ENCODE data around the gene MACF1. TPM values are rescaled to one million over a fixed set of nuclear protein-coding genes. Genes with fewer than 3 reads are reported as not detected.

Gene MACF1
- total RNA-seq, 8 experiments from 2014 or later, result 89.2 to 249 (median 180) TPM

- in situ Hi-C loops (cut with MboI; ENCODE audit: low pct_unique_long_range_greater_than_20kb in 2 of 9, low sequenced_read_pairs in 9 of 9, unreplicated experiment in 9 of 9), result no loop called here
- peaks cover 0 to 11% of the 10 kb centered on the region in 2 donors for H3K4me1 ChIP-seq (replicated peaks in 1 of 2)
- H3K27ac ChIP-seq, result peak overlapping the region in 1 of 2 donors; percentile 13
- WGBS, 10 experiments, result 64 to 100% (median 74%) methylated on average over 1 to 9 of the region's 9 CpGs; no CpG with 5 or more reads in 2 of the 10 experiments
- ATAC-seq (replicated peaks in 6 of 8), result peak in 2 of 8 experiments; percentile 16 to 41
- no peak overlapping the region for H3K4me3 ChIP-seq
These were observed 26.0 kb downstream of the MACF1 start for GRCh38 chr1:39230261-39231190.

DNA sequence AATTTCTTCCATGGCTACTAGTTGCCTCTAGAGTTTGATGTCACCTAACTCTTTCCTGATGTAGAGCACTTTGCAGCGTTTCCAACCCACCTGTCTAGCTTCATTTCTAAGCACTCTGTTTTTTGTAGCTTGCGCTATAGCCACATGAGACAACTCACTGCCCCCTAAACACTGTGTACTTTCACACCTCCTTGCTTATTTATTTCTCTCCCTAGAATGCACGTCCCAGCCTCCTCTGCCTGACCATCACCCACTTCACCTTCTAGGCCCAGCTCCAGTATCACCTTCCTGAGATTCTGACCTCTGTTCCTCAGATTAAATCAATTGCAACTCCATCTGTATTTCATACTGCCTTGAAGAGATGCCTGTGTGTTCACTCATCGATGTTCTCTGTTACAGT is 32.5 kb downstream of the MACF1 start:
- in situ Hi-C loops (cut with MboI; ENCODE audit: low pct_unique_long_range_greater_than_20kb in 2 of 9, low sequenced_read_pairs in 9 of 9, unreplicated experiment in 9 of 9), result no loop called here

DNA sequence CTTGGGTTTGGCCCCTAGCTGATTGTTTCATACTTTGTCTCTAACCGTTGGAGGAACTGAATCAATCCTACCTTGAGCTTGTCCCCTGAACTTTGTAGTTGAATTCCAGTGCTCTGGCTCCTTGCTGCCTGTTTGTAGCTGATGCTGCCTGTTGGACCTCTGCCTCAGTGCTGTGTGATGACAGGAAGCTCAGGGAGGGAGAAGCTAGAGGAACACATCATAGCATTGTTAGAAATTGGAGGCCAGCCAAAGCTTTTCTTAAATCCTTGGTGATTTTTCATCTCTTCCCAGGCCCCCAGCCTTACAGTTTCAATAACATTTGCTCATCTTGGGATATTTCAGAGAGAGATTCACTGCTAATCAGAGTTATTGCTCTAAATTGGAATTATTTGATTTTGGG is 34.0 kb downstream of the MACF1 start:
- WGBS, 10 experiments, result 60 to 71% (median 69%) methylated on average over 1 of the region's 1 CpG; no CpG with 5 or more reads in 6 of the 10 experiments
- in situ Hi-C loops (cut with MboI; ENCODE audit: low pct_unique_long_range_greater_than_20kb in 2 of 9, low sequenced_read_pairs in 9 of 9, unreplicated experiment in 9 of 9), result no loop called here
- H3K4me1 ChIP-seq (replicated peaks in 1 of 2), result peaks cover 0 to 8% of the 10 kb centered on the region in 2 donors
- ATAC-seq (replicated peaks in 6 of 8), result peak in 3 of 8 experiments; percentile 64 to 75 (median 70)
- no peak overlapping the region for H3K4me3 ChIP-seq
- H3K27ac ChIP-seq, result no peak overlapping the region

More for the DNA sequence above, 32.5 kb downstream of the MACF1 start:
- no peak overlapping the region for H3K4me3 ChIP-seq
- WGBS, 10 experiments, result 70 to 100% (median 96%) methylated on average over 1 to 4 of the region's 4 CpGs; no CpG with 5 or more reads in 2 of the 10 experiments
- H3K4me1 ChIP-seq (replicated peaks in 1 of 2), result peaks cover 0 to 8% of the 10 kb centered on the region in 2 donors
- no peak overlapping the region for H3K27ac ChIP-seq
- ATAC-seq (replicated peaks in 6 of 8), result no peak

DNA sequence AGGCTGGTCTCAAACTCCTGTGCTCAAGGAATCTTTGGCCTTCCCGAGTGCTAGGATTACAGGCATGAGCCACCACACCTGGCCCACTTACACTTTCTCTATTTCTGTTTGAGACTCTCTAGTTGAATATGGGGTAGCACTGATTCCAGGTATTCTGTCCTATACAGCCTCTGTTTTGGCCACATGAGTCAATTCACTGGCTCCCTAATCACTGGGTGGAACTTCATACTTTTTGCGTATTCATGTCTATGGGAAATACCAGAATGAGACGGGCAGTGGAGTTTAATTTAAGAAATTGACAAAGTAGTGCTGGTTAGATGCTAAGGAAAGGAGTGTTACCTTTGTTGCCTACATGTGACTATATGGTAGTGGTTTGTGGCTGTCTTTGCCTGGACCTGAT is 35.5 kb downstream of the MACF1 start:
- 58 to 100% (median 94%) methylated on average over 1 to 3 of the region's 3 CpGs; no CpG with 5 or more reads in 3 of the 10 experiments for WGBS, 10 experiments
- no peak overlapping the region for H3K27ac ChIP-seq

GRCh38 chr1:39243302-39243701 is 38.8 kb downstream of the MACF1 start:
- no peak for ATAC-seq (replicated peaks in 6 of 8)
- 94 to 100% (median 100%) methylated on average over 1 to 2 of the region's 2 CpGs; no CpG with 5 or more reads in 2 of the 10 experiments for WGBS, 10 experiments
- no peak overlapping the region for H3K4me3 ChIP-seq
- no peak overlapping the region for H3K27ac ChIP-seq
- in situ Hi-C loops (cut with MboI; ENCODE audit: low pct_unique_long_range_greater_than_20kb in 2 of 9, low sequenced_read_pairs in 9 of 9, unreplicated experiment in 9 of 9), result no loop called here
- peaks cover 0 to 6% of the 10 kb centered on the region in 2 donors for H3K4me1 ChIP-seq (replicated peaks in 1 of 2)

More for the DNA sequence above, 35.5 kb downstream of the MACF1 start:
- in situ Hi-C loops (cut with MboI; ENCODE audit: low pct_unique_long_range_greater_than_20kb in 2 of 9, low sequenced_read_pairs in 9 of 9, unreplicated experiment in 9 of 9), result no loop called here
- Histone ChIP-seq H3K4me3 (no peak overlapping the region), H3K4me1 (replicated peaks in 1 of 2) (peaks cover 0 to 8% of the 10 kb centered on the region in 2 donors)
- ATAC-seq (replicated peaks in 6 of 8), result peak in 2 of 8 experiments; percentile 67 to 78

- in situ Hi-C loops (cut with MboI; ENCODE audit: low pct_unique_long_range_greater_than_20kb in 2 of 9, low sequenced_read_pairs in 9 of 9, unreplicated experiment in 9 of 9), result loop anchor here in 3 of 9 experiments (25.0 kb wide), 1 partner anchor 138 kb away; no protein-coding TSS in a partner anchor
- H3K4me1 ChIP-seq (replicated peaks in 1 of 2), result no peaks in the 10 kb centered on the region
- 87 to 100% (median 100%) methylated on average over 1 to 2 of the region's 2 CpGs; no CpG with 5 or more reads in 1 of the 10 experiments for WGBS, 10 experiments
- no peak overlapping the region for H3K27ac ChIP-seq
- H3K4me3 ChIP-seq, result no peak overlapping the region
- ATAC-seq (replicated peaks in 6 of 8), result no peak
These were observed 46.2 kb downstream of the MACF1 start for GRCh38 chr1:39250460-39251240.

- ATAC-seq (replicated peaks in 6 of 8), result peak in 1 of 8 experiments; percentile 38
- 11 to 100% (median 78%) methylated on average over 1 of the region's 1 CpG; no CpG with 5 or more reads in 3 of the 10 experiments for WGBS, 10 experiments
- Histone ChIP-seq H3K4me1 (replicated peaks in 1 of 2) (peaks cover 4 to 7% of the 10 kb centered on the region in 2 donors), H3K4me3 (no peak overlapping the region), H3K27ac (no peak overlapping the region)
- in situ Hi-C loops (cut with MboI; ENCODE audit: low pct_unique_long_range_greater_than_20kb in 2 of 9, low sequenced_read_pairs in 9 of 9, unreplicated experiment in 9 of 9), result loop anchor here in 3 of 9 experiments (25.0 kb wide), 1 partner anchor 143 kb away; no protein-coding TSS in a partner anchor
These were observed 50.7 kb downstream of the MACF1 start for GRCh38 chr1:39255222-39255621.

GRCh38 chr1:39258146-39258924 is 53.8 kb downstream of the MACF1 start:
- Histone ChIP-seq H3K27ac (no peak overlapping the region), H3K4me1 (replicated peaks in 1 of 2) (peaks cover 4 to 7% of the 10 kb centered on the region in 2 donors), H3K4me3 (no peak overlapping the region)
- in situ Hi-C loops (cut with MboI; ENCODE audit: low pct_unique_long_range_greater_than_20kb in 2 of 9, low sequenced_read_pairs in 9 of 9, unreplicated experiment in 9 of 9), result loop anchor here in 3 of 9 experiments (25.0 kb wide), 1 partner anchor 146 kb away; no protein-coding TSS in a partner anchor
- peak; percentile 82 to 94 (median 92) for ATAC-seq (replicated peaks in 6 of 8)
- WGBS, 10 experiments, result 29 to 73% (median 60%) methylated on average over 3 to 7 of the region's 7 CpGs; no CpG with 5 or more reads in 2 of the 10 experiments

DNA sequence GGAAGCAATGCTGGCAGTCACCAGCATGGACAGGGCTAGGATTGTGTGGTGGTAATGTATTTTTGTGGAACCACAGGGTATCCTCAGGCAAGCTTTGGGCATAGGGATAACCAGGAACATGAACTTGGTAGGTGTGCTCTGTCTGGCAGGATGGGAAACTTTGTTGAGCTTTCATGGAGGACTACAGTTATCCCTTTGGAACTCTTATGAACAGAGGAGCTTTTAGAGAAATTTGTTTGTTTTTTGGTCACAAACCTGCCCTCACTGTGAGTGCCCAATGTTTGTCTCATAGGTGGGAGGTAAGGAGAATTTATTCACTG is 54.4 kb downstream of the MACF1 start:
- no peak overlapping the region for H3K27ac ChIP-seq
- no peak overlapping the region for H3K4me3 ChIP-seq
- in situ Hi-C loops (cut with MboI; ENCODE audit: low pct_unique_long_range_greater_than_20kb in 2 of 9, low sequenced_read_pairs in 9 of 9, unreplicated experiment in 9 of 9), result loop anchor here in 3 of 9 experiments (25.0 kb wide), 1 partner anchor 147 kb away; no protein-coding TSS in a partner anchor
- ATAC-seq (replicated peaks in 6 of 8), result no peak
- peaks cover 4 to 7% of the 10 kb centered on the region in 2 donors for H3K4me1 ChIP-seq (replicated peaks in 1 of 2)

GRCh38 chr1:39261712-39262221 is 57.3 kb downstream of the MACF1 start:
- Histone ChIP-seq H3K4me1 (replicated peaks in 1 of 2) (peaks cover 4 to 7% of the 10 kb centered on the region in 2 donors), H3K4me3 (no peak overlapping the region), H3K27ac (no peak overlapping the region)
- no peak for ATAC-seq (replicated peaks in 6 of 8)
- 67 to 95% (median 86%) methylated on average over 1 to 2 of the region's 2 CpGs; no CpG with 5 or more reads in 4 of the 10 experiments for WGBS, 10 experiments
- in situ Hi-C loops (cut with MboI; ENCODE audit: low pct_unique_long_range_greater_than_20kb in 2 of 9, low sequenced_read_pairs in 9 of 9, unreplicated experiment in 9 of 9), result loop anchor here in 4 of 9 experiments (10.0 to 25.0 kb wide), 2 partner anchors 149 to 167 kb away; no protein-coding TSS in a partner anchor

- Histone ChIP-seq H3K4me3 (no peak overlapping the region), H3K4me1 (replicated peaks in 1 of 2) (peaks cover 10 to 11% of the 10 kb centered on the region in 2 donors), H3K27ac (no peak overlapping the region)
- no peak for ATAC-seq (replicated peaks in 6 of 8)
- in situ Hi-C loops (cut with MboI; ENCODE audit: low pct_unique_long_range_greater_than_20kb in 2 of 9, low sequenced_read_pairs in 9 of 9, unreplicated experiment in 9 of 9), result loop anchor here in 4 of 9 experiments (10.0 to 25.0 kb wide), 2 partner anchors 151 to 168 kb away; no protein-coding TSS in a partner anchor
- WGBS, 10 experiments, result 77 to 100% (median 96%) methylated on average over 1 to 4 of the region's 4 CpGs; no CpG with 5 or more reads in 3 of the 10 experiments
These were observed 58.3 kb downstream of the MACF1 start for GRCh38 chr1:39262802-39263201.

Data from motor neuron (in vitro differentiated cells).